H9 (cell line): ENCODE results near the gene NLN. TPM values are rescaled to one million over a fixed set of nuclear protein-coding genes. Genes with fewer than 3 reads are reported as not detected.
"Not testable (repeated sequence)": the region's sequence is repeated elsewhere in the genome, so short reads cannot be mapped to it uniquely, and the experiment has no call there.

Source experiments
- DNase-seq: peaks from one replicate; pipeline ENCODE4 v3.0.0-alpha.2; 2017
- H2AFZ ChIP-seq: one replicate; pipeline ENCODE4 v1.6.1; 2013; ENCODE audit warnings: mild to moderate bottlenecking, low read length, control low read depth, moderate library complexity
- H2AK5ac ChIP-seq: 2 replicates; pipeline ENCODE4 v1.6.1; 2013; ENCODE audit warnings: low read length, control low read depth, mixed read lengths; ENCODE audit not compliant: insufficient read length
- H2BK120ac ChIP-seq: one replicate; pipeline ENCODE4 v1.6.1; 2013; ENCODE audit warnings: low read depth, mild to moderate bottlenecking, low read length, control low read depth, inconsistent platforms; ENCODE audit not compliant: poor library complexity, severe bottlenecking
- H2BK12ac ChIP-seq: 2 replicates; pipeline ENCODE4 v1.6.1; 2013; ENCODE audit warnings: low read length, control low read depth, mixed read lengths, low read depth; ENCODE audit not compliant: insufficient read length
- H2BK15ac ChIP-seq: 2 replicates; pipeline ENCODE4 v1.6.1; 2013; ENCODE audit warnings: low read depth, low read length, control low read depth
- H2BK20ac ChIP-seq: one replicate; pipeline ENCODE4 v1.6.1; 2013; ENCODE audit warnings: low read depth, mild to moderate bottlenecking, low read length, control low read depth, inconsistent platforms; ENCODE audit not compliant: poor library complexity, severe bottlenecking
- H2BK5ac ChIP-seq: 2 replicates; pipeline ENCODE4 v1.6.1; 2013; ENCODE audit warnings: low read length, control low read depth, mixed read lengths; ENCODE audit not compliant: insufficient read length
- H3K14ac ChIP-seq: 2 replicates; pipeline ENCODE4 v1.6.1; 2013; ENCODE audit warnings: low read length, control low read depth; ENCODE audit not compliant: insufficient read depth
- H3K18ac ChIP-seq: 2 replicates; pipeline ENCODE4 v1.6.1; 2013; ENCODE audit warnings: low read depth, mild to moderate bottlenecking, mixed read lengths, low read length, control low read depth; ENCODE audit not compliant: insufficient read length
- H3K23ac ChIP-seq: 2 replicates; pipeline ENCODE4 v1.6.1; 2013; ENCODE audit warnings: low read length, control low read depth, mixed read lengths, low read depth; ENCODE audit not compliant: insufficient read length
- H3K23me2 ChIP-seq: 2 replicates; pipeline ENCODE4 v1.6.1; 2013; ENCODE audit warnings: low read depth, mild to moderate bottlenecking, mixed read lengths, low read length, control low read depth; ENCODE audit not compliant: insufficient read length, poor library complexity, severe bottlenecking
- H3K27ac ChIP-seq: 2 replicates; pipeline ENCODE4 v1.5.1; 2013; ENCODE audit warnings: low read length, control low read depth, mixed read lengths, low read depth; ENCODE audit not compliant: insufficient read length
- H3K27me3 ChIP-seq: 2 replicates; pipeline ENCODE4 v1.6.1; 2013; ENCODE audit warnings: low read length, control low read depth, inconsistent platforms; ENCODE audit not compliant: insufficient read depth
- H3K4ac ChIP-seq: 2 replicates; pipeline ENCODE4 v1.6.1; 2013; ENCODE audit warnings: low read depth, mild to moderate bottlenecking, control low read depth, inconsistent platforms, low read length, moderate library complexity
- H3K4me1 ChIP-seq: 2 replicates; pipeline ENCODE4 v1.6.1; 2013; ENCODE audit warnings: low read length, control low read depth, inconsistent platforms; ENCODE audit not compliant: insufficient read depth
- H3K4me2 ChIP-seq: 2 replicates; pipeline ENCODE4 v1.6.1; 2013; ENCODE audit warnings: low read length, control low read depth, mixed read lengths; ENCODE audit not compliant: insufficient read length, insufficient read depth
- H3K56ac ChIP-seq: 2 replicates; pipeline ENCODE4 v1.6.1; 2013; ENCODE audit warnings: low read depth, mild to moderate bottlenecking, mixed read lengths, low read length, control low read depth; ENCODE audit not compliant: insufficient read length
- H3K79me1 ChIP-seq: 2 replicates; pipeline ENCODE4 v1.6.1; 2013; ENCODE audit warnings: low read depth, mild to moderate bottlenecking, moderate library complexity, low read length, control low read depth, inconsistent platforms; ENCODE audit not compliant: insufficient read depth, poor library complexity, severe bottlenecking
- H3K79me2 ChIP-seq: 2 replicates; pipeline ENCODE4 v1.6.1; 2013; ENCODE audit warnings: low read length, control low read depth, inconsistent platforms; ENCODE audit not compliant: insufficient read depth
- H3K9ac ChIP-seq: 2 replicates; pipeline ENCODE4 v1.6.1; 2013; ENCODE audit warnings: low read length, control low read depth, mixed read lengths; ENCODE audit not compliant: insufficient read length; ENCODE audit errors: extremely low read depth
- H3K9me3 ChIP-seq: one replicate; pipeline ENCODE4 v1.6.1; 2013; ENCODE audit warnings: low read depth, low read length, inconsistent platforms; ENCODE audit not compliant: control insufficient read depth
- H3T11ph ChIP-seq: one replicate; pipeline ENCODE4 v1.6.1; 2013; ENCODE audit warnings: mild to moderate bottlenecking, low read length, control low read depth, inconsistent platforms
- H4K20me1 ChIP-seq: one replicate; pipeline ENCODE4 v1.6.1; 2013; ENCODE audit not compliant: control insufficient read depth, insufficient read length, insufficient read depth
- H4K5ac ChIP-seq: 2 replicates; pipeline ENCODE4 v1.6.1; 2013; ENCODE audit warnings: low read depth, mild to moderate bottlenecking, mixed read lengths, low read length, control low read depth; ENCODE audit not compliant: insufficient read length
- H4K8ac ChIP-seq: replicated peaks from 2 replicates; pipeline ENCODE4 v1.6.1; 2013; ENCODE audit warnings: low read length, control low read depth, mixed read lengths, low read depth; ENCODE audit not compliant: insufficient read length
- H4K91ac ChIP-seq: 2 replicates; pipeline ENCODE4 v1.6.1; 2013; ENCODE audit warnings: low read depth, mild to moderate bottlenecking, moderate library complexity, mixed read lengths, low read length, control low read depth; ENCODE audit not compliant: insufficient read length
- H3K27ac Mint-ChIP-seq, 3 experiments: 2 replicates in 2 of 3; 3 replicates in 1 of 3; pipeline ENCODE4 v1.8.0; 2020 to 2021; ENCODE audit warnings: mixed read lengths in 3 of 3, mild to moderate bottlenecking in 1 of 3, moderate library complexity in 1 of 3
- H3K27me3 Mint-ChIP-seq: 2 replicates; pipeline ENCODE4 v1.8.0; 2021; ENCODE audit warnings: low read depth, mild to moderate bottlenecking, moderate library complexity, mixed read lengths
- H3K36me3 Mint-ChIP-seq, 3 experiments: 2 replicates in 2 of 3; 3 replicates in 1 of 3; pipeline ENCODE4 v1.8.0; 2020 to 2021; ENCODE audit warnings: low read depth in 3 of 3, mixed read lengths in 3 of 3; ENCODE audit not compliant: insufficient read depth in 1 of 3
- H3K4me1 Mint-ChIP-seq, 2 experiments: 2 replicates each; pipeline ENCODE4 v1.8.0; 2020; ENCODE audit warnings: mixed read lengths in 2 of 2
- H3K4me3 Mint-ChIP-seq, 2 experiments: 2 replicates in 1 of 2; 3 replicates in 1 of 2; pipeline ENCODE4 v1.8.0; 2020 to 2021; ENCODE audit warnings: mild to moderate bottlenecking in 2 of 2, mixed read lengths in 2 of 2, moderate library complexity in 1 of 2
- H3K9me3 Mint-ChIP-seq, 2 experiments: 2 replicates in 1 of 2; 3 replicates in 1 of 2; pipeline ENCODE4 v1.8.0; 2020; ENCODE audit warnings: mild to moderate bottlenecking in 2 of 2, mixed read lengths in 2 of 2, moderate library complexity in 1 of 2
- CTCF ChIP-seq: fragments of 200-600 bp; sonication (generic); conservative IDR thresholded peaks from 3 replicates; pipeline ENCODE4 v1.8.0; 2021; ENCODE audit warnings: antibody characterized with exemption, mild to moderate bottlenecking
- WGBS: extraction: QIAGEN DNeasy Blood & Tissue Kit; methylation state at CpG from one replicate; pipeline ENCODE4 v1.1.7; 2013; ENCODE audit warnings: missing lambda C conversion rate, low lambda C conversion rate, mixed read lengths; ENCODE audit not compliant: insufficient read length; ENCODE audit errors: extremely low coverage; 5-methylcytosine and 5-hydroxymethylcytosine counted together
- total RNA-seq: library from RNA; stranded (reverse); gene quantifications from 2 replicates; pipeline ENCODE4 v1.2.1, GENCODE V29; 2021

NLN gene
- total RNA-seq, 1 experiment from 2014 or later: 137 TPM

- Histone ChIP-seq H3K4me1 (no peaks in the 10 kb centered on the region), H2BK5ac (no peak overlapping the region), H3K18ac (no peak overlapping the region), H4K5ac (no peak overlapping the region), H4K91ac (no peak overlapping the region), H3K79me1 (no peaks in the 10 kb centered on the region), H3K9ac (no peak overlapping the region), H2AFZ (no peak overlapping the region), H3K4me2 (no peak overlapping the region), H3K23me2 (no peaks in the 10 kb centered on the region), H2BK20ac (no peak overlapping the region), H3K23ac (no peak overlapping the region), H2AK5ac (no peak overlapping the region), H3K56ac (no peak overlapping the region), H2BK15ac (no peak overlapping the region), H3K79me2 (no peaks in the 10 kb centered on the region; the same call in 1 of the 2 replicates), H3K27ac (no peak overlapping the region), H3K9me3 (no peaks in the 10 kb centered on the region), H3K27me3 (no peaks in the 10 kb centered on the region), H2BK12ac (no peak overlapping the region), H3K14ac (no peak overlapping the region), H4K20me1 (peaks cover 5% of the 10 kb centered on the region), H4K8ac (no peak overlapping the region), H2BK120ac (no peak overlapping the region), H3T11ph (no peak overlapping the region), H3K4ac (no peak overlapping the region)
- H3K27ac Mint-ChIP-seq: 0 out of 7 replicates have a peak overlapping the region, but pooled peaks of 1 of the 3 experiments have one; percentile 23
- no CpG with 5 or more reads among the region's 2 CpGs for WGBS
- H3K36me3 Mint-ChIP-seq: peaks cover 22 to 29% (median 26%) of the 10 kb centered on the region in 3 experiments
- no peak for DNase-seq
- H3K9me3 Mint-ChIP-seq: peaks cover 0 to 4% of the 10 kb centered on the region in 2 experiments; a peak in 2 of 5 replicates
- TF ChIP-seq CTCF: no peak
- no peak overlapping the region for H3K4me3 Mint-ChIP-seq
- no peaks in the 10 kb centered on the region for H3K27me3 Mint-ChIP-seq
- H3K4me1 Mint-ChIP-seq: peaks cover 13% of the 10 kb centered on the region in 2 experiments
Observed at GRCh38 chr5:65771266-65771665, 49.3 kb downstream of the NLN start.

- H3K23ac ChIP-seq, H3K4me1 Mint-ChIP-seq, H3K18ac ChIP-seq, H2BK5ac ChIP-seq, H4K20me1 ChIP-seq, H3K9ac ChIP-seq, H2BK20ac ChIP-seq, H3K9me3 Mint-ChIP-seq, H2AK5ac ChIP-seq, H3K9me3 ChIP-seq, H3K56ac ChIP-seq, H2AFZ ChIP-seq, H2BK12ac ChIP-seq, H3K4me3 Mint-ChIP-seq, H4K91ac ChIP-seq, H3K4me1 ChIP-seq, H3K79me2 ChIP-seq, H3K79me1 ChIP-seq, H2BK15ac ChIP-seq, H3K14ac ChIP-seq, H2BK120ac ChIP-seq, H3K4ac ChIP-seq, H4K8ac ChIP-seq, H4K5ac ChIP-seq, H3K27me3 ChIP-seq, DNase-seq, H3K27ac ChIP-seq, H3K27me3 Mint-ChIP-seq, H3K27ac Mint-ChIP-seq, H3K4me2 ChIP-seq, H3K23me2 ChIP-seq, H3T11ph ChIP-seq: not testable (repeated sequence)
- peaks cover 13 to 24% (median 23%) of the 10 kb centered on the region in 3 experiments; a peak in 6 of 7 replicates for H3K36me3 Mint-ChIP-seq
- WGBS: no CpG with 5 or more reads among the region's 2 CpGs
Observed at GRCh38 chr5:65772963-65773362, 51.0 kb downstream of the NLN start.
